Measurements from ENCODE around the gene ATL3.

DNA sequence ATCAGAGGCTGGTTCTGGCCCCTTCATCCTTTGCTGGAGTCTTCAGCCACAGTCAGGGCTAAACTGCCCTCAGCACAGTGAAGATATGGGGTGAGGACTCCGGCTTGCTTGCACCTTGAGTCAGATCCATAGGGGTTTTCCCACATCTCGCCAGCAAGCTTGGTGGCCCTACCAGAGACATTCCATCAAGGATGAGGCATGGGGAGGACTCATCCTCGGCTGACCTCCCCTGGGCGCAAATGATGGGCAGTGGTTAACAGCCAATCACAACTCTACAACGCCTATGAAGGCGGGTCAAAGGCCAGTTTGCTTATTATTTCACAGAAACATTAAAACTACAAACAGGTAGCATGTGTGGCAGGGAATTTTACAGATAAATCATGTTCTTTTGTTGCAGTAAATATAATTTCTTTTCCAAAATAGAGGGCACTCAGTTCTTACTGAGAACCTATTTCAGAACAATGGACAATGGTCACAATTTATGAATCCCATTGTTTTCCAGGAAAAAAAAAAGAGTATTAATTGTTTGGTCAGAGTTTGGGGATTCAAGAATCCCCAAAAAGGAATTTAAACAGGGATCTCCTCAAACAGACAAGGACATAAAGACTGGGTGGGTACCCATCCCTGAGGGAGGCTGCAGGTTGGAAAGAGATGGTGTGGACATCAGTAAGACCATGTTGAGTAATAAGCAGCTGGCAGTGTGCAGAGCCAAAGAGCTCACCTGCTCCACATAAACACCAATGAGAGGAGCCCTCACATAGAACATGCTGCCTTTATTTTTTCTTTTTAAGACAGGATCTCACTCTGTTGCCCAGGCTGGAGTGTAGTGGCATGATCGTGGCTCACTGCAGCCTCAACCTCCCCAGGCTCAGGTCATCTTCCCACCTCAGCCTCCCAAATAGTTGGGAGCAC lies 71.7 kb downstream of the ATL3 start:
- TF ChIP-seq, protein P1, sequence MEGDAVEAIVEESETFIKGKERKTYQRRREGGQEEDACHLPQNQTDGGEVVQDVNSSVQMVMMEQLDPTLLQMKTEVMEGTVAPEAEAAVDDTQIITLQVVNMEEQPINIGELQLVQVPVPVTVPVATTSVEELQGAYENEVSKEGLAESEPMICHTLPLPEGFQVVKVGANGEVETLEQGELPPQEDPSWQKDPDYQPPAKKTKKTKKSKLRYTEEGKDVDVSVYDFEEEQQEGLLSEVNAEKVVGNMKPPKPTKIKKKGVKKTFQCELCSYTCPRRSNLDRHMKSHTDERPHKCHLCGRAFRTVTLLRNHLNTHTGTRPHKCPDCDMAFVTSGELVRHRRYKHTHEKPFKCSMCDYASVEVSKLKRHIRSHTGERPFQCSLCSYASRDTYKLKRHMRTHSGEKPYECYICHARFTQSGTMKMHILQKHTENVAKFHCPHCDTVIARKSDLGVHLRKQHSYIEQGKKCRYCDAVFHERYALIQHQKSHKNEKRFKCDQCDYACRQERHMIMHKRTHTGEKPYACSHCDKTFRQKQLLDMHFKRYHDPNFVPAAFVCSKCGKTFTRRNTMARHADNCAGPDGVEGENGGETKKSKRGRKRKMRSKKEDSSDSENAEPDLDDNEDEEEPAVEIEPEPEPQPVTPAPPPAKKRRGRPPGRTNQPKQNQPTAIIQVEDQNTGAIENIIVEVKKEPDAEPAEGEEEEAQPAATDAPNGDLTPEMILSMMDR (IDR thresholded peaks at IDR 0.05), result no peak
- TF ChIP-seq POLR2A (IDR thresholded peaks at IDR 0.05), result no peak

All from right lobe of liver (tissue), 4 donors.